Raji (cell line): ENCODE data around the gene CCDC32.

Source experiments
- POLR2A ChIP-seq: IDR thresholded peaks from 2 replicates; pipeline ENCODE4 v1.6.1; 2011; ENCODE audit warnings: low read depth, low read length, control low read depth; ENCODE audit not compliant: insufficient read depth

CCDC32 gene

GRCh38 chr15:40508216-40508615 lies 56.6 kb downstream of the CCDC32 start:
- no peak for TF ChIP-seq POLR2A

DNA sequence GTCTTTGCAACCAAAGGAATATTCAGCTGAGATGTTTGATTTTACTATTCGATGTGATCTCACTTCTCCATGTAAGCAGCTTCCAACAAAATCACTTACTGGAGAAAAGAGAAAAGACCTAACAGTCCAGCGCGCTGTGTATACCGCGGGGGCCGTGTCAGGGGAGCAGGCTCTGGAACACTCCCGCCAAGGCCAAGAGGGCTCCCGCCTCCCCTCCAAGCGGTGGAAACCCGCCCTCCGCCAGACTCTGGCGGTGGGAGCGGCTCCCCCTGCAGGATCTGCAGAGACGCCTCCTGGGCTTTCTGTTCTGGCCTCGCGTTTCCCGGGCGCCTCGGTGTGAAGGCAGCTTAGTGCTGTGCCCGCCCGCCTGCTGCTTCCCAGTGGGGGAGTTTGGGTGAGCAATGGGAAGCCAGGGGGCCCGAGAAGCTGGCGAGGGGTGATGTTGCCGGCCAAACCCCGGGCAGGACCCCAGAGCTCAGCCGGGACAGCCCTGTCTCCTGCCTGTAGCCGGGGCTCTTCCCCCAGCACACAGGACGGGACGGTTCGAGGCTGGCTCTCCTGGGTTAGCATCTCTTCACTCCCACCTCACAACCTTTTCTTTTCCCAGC lies 57.8 kb downstream of the CCDC32 start:
- no peak for TF ChIP-seq POLR2A
